Panc1 (cell line): ENCODE measurements around the gene EVX2. TPM values are rescaled to one million over a fixed set of nuclear protein-coding genes. Genes with fewer than 3 reads are reported as not detected.

Experiments
- ATAC-seq: fragments of 200-7000 bp; cut with Tn5 transposase; 2 replicates; pipeline ENCODE4 v1.9.1; 2020; ENCODE audit warnings: mild to moderate bottlenecking, moderate library complexity
- BruUV-seq: library from RNA; stranded (reverse); fragments of 400-500 nt; replicated peaks from 2 replicates; lab custom pipeline; 2021; lab: Mats Ljungman, UMichigan
- CTCF ChIA-PET: fragments of 300-600 bp; sonication (Branson Sonifier 250); formaldehyde crosslinking; loops from one replicate; lab custom pipeline; 2022; ENCODE audit warnings: antibody characterized with exemption; lab: Charles Lee
- POLR2A ChIA-PET: fragments of 300-600 bp; sonication (Branson Sonifier 250); formaldehyde crosslinking; loops from one replicate; lab custom pipeline; 2022; ENCODE audit warnings: antibody characterized with exemption; lab: Charles Lee
- DNase-seq: peaks from one replicate; pipeline ENCODE4 v3.0.0-alpha.2; 2010; ENCODE audit warnings: low read depth, low spot score
- H3K27ac ChIP-seq: 2 replicates; pipeline ENCODE4 v1.5.1; 2011; ENCODE audit warnings: mild to moderate bottlenecking, low read length, inconsistent platforms
- H3K27me3 ChIP-seq: fragments of 200-500 bp; sonication (Bioruptor generic); 2 replicates; pipeline ENCODE4 v1.6.0; 2014; ENCODE audit warnings: low read length, inconsistent platforms; ENCODE audit not compliant: control insufficient read depth, insufficient read depth
- H3K36me3 ChIP-seq: fragments of 200-500 bp; sonication (Bioruptor generic); 2 replicates; pipeline ENCODE4 v1.5.1; 2014; ENCODE audit warnings: inconsistent platforms, mild to moderate bottlenecking, low read length, moderate library complexity; ENCODE audit not compliant: control insufficient read depth, insufficient read depth
- H3K4me1 ChIP-seq: 2 replicates; pipeline ENCODE4 v1.5.1; 2011; ENCODE audit warnings: inconsistent platforms, mild to moderate bottlenecking, low read length, moderate library complexity; ENCODE audit not compliant: control insufficient read depth, insufficient read depth
- H3K4me3 ChIP-seq, 2 experiments: 2 replicates each; pipeline ENCODE4 v1.5.1; 2011 to 2012; ENCODE audit warnings: low read depth in 2 of 2, low read length in 2 of 2, mild to moderate bottlenecking in 2 of 2, inconsistent platforms in 1 of 2, moderate library complexity in 1 of 2
- H3K9me3 ChIP-seq: fragments of 200-500 bp; sonication (Bioruptor generic); 2 replicates; pipeline ENCODE4 v1.5.1; 2014; ENCODE audit warnings: low read depth, mild to moderate bottlenecking, inconsistent platforms, low read length, moderate library complexity; ENCODE audit not compliant: control insufficient read depth, insufficient read depth
- CTCF ChIP-seq: fragments of 450-650 bp; IDR thresholded peaks from 2 replicates; pipeline ENCODE4 v1.5.1; 2017; ENCODE audit warnings: mild to moderate bottlenecking
- POLR2AphosphoS5 ChIP-seq: IDR thresholded peaks from 2 replicates; pipeline ENCODE4 v1.6.1; 2012; ENCODE audit warnings: mild to moderate bottlenecking, low read depth, low read length, moderate library complexity
- SIN3A ChIP-seq: IDR thresholded peaks from 2 replicates; pipeline ENCODE4 v1.6.1; 2012; ENCODE audit warnings: low read depth, mild to moderate bottlenecking, low read length, moderate library complexity, borderline replicate concordance; ENCODE audit not compliant: insufficient read depth
- TCF7L2 ChIP-seq: IDR thresholded peaks from 2 replicates; pipeline ENCODE4 v1.6.1; 2011; ENCODE audit warnings: mild to moderate bottlenecking, low read depth, low read length, inconsistent platforms
- in situ Hi-C: cut with HindIII; loops from 2 replicates; pipeline ENCODE4 v1.10.0; 2016; ENCODE audit warnings: low sequenced_read_pairs, low pct_unique_long_range_greater_than_20kb
- intact Hi-C: fragments of 100-400 bp; cut with micrococcal nuclease; formaldehyde crosslinking; loops from one replicate; pipeline ENCODE4 v1.10.0; 2022; ENCODE audit not compliant: unreplicated experiment
- total RNA-seq: library from RNA; stranded (reverse); gene quantifications from one replicate; pipeline ENCODE4 v1.2.1, GENCODE V29; 2021; ENCODE audit not compliant: unreplicated experiment
- TF ChIP-seq, protein P1 (sequence below), 2 experiments: IDR thresholded peaks; 2 replicates each; pipeline ENCODE4 v1.6.1; 2011 to 2012; ENCODE audit warnings: low read depth in 2 of 2, control low read depth in 1 of 2, low read length in 1 of 2, mild to moderate bottlenecking in 1 of 2, moderate library complexity in 1 of 2; ENCODE audit not compliant: insufficient read depth in 1 of 2

The EVX2 gene
- total RNA-seq, 1 experiment from 2014 or later = not detected

DNA sequence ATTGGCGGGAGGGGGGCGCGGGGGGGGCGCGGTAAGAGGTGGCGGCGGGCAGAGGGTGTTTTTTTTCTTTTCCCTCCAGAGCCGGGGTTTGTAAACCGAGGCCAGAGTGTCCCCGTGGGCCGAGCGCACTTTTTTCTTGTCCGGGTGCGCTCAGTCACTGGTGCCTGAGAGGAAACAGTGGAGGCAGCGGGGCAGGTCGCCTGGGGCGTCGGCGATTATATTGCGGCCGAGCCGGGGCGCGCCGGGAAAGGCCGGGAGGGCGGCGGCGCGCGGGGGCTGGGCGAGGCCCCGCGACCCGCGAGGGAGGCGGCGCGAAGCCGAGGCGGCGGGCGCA, 46.0 kb upstream of the EVX2 start:
- no peak overlapping the region for H3K27ac ChIP-seq
- intact Hi-C loops (loop anchor here (5.0 to 10.0 kb wide), 4 partner anchors 523 to 1033 kb away; no protein-coding TSS in a partner anchor), in situ Hi-C loops (no loop called here)
- H3K36me3 ChIP-seq = no peaks in the 10 kb centered on the region
- POLR2A ChIA-PET = no interaction called here
- BruUV-seq = no TSS peak
- CTCF ChIA-PET = no interaction called here
- H3K9me3 ChIP-seq = no peaks in the 10 kb centered on the region
- H3K4me3 ChIP-seq = peak overlapping the region in 1 of 2 experiments; percentile 31; a peak in 1 of 4 replicates
- DNase-seq (no peak), ATAC-seq (no peak)
- TF ChIP-seq SIN3A = no peak
- TF ChIP-seq, protein P1, sequence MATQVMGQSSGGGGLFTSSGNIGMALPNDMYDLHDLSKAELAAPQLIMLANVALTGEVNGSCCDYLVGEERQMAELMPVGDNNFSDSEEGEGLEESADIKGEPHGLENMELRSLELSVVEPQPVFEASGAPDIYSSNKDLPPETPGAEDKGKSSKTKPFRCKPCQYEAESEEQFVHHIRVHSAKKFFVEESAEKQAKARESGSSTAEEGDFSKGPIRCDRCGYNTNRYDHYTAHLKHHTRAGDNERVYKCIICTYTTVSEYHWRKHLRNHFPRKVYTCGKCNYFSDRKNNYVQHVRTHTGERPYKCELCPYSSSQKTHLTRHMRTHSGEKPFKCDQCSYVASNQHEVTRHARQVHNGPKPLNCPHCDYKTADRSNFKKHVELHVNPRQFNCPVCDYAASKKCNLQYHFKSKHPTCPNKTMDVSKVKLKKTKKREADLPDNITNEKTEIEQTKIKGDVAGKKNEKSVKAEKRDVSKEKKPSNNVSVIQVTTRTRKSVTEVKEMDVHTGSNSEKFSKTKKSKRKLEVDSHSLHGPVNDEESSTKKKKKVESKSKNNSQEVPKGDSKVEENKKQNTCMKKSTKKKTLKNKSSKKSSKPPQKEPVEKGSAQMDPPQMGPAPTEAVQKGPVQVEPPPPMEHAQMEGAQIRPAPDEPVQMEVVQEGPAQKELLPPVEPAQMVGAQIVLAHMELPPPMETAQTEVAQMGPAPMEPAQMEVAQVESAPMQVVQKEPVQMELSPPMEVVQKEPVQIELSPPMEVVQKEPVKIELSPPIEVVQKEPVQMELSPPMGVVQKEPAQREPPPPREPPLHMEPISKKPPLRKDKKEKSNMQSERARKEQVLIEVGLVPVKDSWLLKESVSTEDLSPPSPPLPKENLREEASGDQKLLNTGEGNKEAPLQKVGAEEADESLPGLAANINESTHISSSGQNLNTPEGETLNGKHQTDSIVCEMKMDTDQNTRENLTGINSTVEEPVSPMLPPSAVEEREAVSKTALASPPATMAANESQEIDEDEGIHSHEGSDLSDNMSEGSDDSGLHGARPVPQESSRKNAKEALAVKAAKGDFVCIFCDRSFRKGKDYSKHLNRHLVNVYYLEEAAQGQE (IDR thresholded peaks at IDR 0.05; ENCODE audit: insufficient read depth in 1 of 2, low read depth in 2 of 2, low read length in 1 of 2) = no peak
- TF ChIP-seq CTCF = no peak
- no peaks in the 10 kb centered on the region for H3K27me3 ChIP-seq
- peaks cover 16% of the 10 kb centered on the region for H3K4me1 ChIP-seq

DNA sequence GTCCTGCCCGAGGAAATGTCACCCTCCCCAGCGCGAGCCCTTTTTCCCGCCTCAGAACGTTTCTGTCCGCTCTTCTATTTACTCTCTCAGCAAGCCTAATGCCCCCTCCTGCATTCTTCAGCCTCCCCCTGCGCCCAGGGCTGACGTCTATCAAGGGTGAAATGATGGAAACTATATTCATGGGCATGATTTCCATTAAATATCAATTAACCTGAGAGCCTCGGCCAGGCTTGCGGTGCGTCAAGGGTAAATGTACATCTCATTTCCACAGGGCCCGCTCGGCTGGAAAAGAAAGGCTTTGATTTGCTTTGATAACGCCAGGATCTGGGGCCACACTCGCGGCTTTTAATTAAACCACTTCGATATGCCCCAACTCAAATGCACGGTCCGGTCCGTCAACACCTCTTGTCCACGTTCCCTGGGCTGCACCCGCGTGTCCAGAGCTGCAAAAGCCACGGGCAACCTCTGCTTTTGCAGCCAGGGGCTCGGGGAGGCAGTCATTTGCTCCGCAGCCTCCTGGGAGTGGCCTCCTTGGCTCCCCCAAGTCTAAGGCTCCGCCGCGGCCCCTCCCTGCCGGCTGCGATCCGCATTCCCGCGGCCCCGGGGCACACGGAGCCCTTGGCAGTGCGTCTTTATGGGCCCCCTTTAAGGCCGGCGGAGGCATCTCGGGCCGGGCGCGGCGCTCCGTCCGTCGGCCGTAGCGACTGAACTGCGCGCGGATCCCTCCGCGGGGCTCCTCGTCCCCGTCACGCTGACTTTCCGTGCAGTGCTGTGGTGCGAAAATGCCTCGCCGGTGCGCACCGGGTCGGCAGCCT, 45.4 kb upstream of the EVX2 start, which contains the start of gene HOXD8:
TSS of gene HOXD8 (plus strand) at position 724 of the 815 bp plus-strand sequence. CDS start 662 bp downstream, outside the sequence.
- BruUV-seq = no TSS peak
- in situ Hi-C loops (no loop called here), intact Hi-C loops (loop anchor here (5.0 to 10.0 kb wide), 4 partner anchors 523 to 1033 kb away; no protein-coding TSS in a partner anchor)
- Histone ChIP-seq H3K4me1 (peaks cover 16% of the 10 kb centered on the region), H3K9me3 (no peaks in the 10 kb centered on the region), H3K4me3 (peak within 1 kb of the TSS in 1 of 2 experiments; percentile 31; a peak in 1 of 4 replicates), H3K36me3 (no peaks in the 10 kb centered on the region), H3K27me3 (no peaks in the 10 kb centered on the region), H3K27ac (no peak within 1 kb of the TSS)
- CTCF ChIA-PET = no interaction called here
- ATAC-seq (no peak), DNase-seq (no peak)
- TF ChIP-seq TCF7L2 = no peak
- TF ChIP-seq, protein P1 (IDR thresholded peaks at IDR 0.05; ENCODE audit: insufficient read depth in 1 of 2, low read depth in 2 of 2, low read length in 1 of 2) = no peak
- no peak for TF ChIP-seq POLR2AphosphoS5
- POLR2A ChIA-PET = no interaction called here
